Upper lobe of right lung (tissue), 1 donor: Measurements from ENCODE around the gene LRIT1. TPM values are rescaled to one million over a fixed set of nuclear protein-coding genes. Genes with fewer than 3 reads are reported as not detected.

ENCODE experiments used
- ATAC-seq: fragments of 200-7000 bp; cut with Tn5 transposase; one replicate; pipeline ENCODE4 v1.9.1; 2020; ENCODE audit warnings: mild to moderate bottlenecking, moderate library complexity
- DNase-seq: peaks from one replicate; pipeline ENCODE4 v3.0.0-alpha.2; 2020
- H3K27ac ChIP-seq: fragments of 200-600 bp; one replicate; pipeline ENCODE4 v1.8.0; 2022
- H3K27me3 ChIP-seq: fragments of 200-600 bp; one replicate; pipeline ENCODE4 v1.8.0; 2022; ENCODE audit warnings: mild to moderate bottlenecking
- H3K36me3 ChIP-seq: fragments of 200-600 bp; one replicate; pipeline ENCODE4 v1.8.0; 2022
- H3K4me1 ChIP-seq: fragments of 200-600 bp; one replicate; pipeline ENCODE4 v1.8.0; 2022
- H3K4me3 ChIP-seq: fragments of 200-600 bp; one replicate; pipeline ENCODE4 v1.8.0; 2022; ENCODE audit warnings: mild to moderate bottlenecking
- H3K9me3 ChIP-seq: fragments of 200-600 bp; one replicate; pipeline ENCODE4 v1.8.0; 2022
- intact Hi-C: fragments of 100-400 bp; cut with DNase I; formaldehyde crosslinking; loops from one replicate; pipeline ENCODE4 v1.11.0; 2022
- total RNA-seq: library from RNA; stranded (reverse); fragmentation: NEBNext Ultra II Directional; extraction: Animal tissue kit (Norgen Biotek cat#: 25700); gene quantifications from one replicate; pipeline ENCODE4 v1.2.1, GENCODE V29; 2021
- TF ChIP-seq, protein P1 (sequence below): fragments of 200-600 bp; IDR thresholded peaks from one replicate; pipeline ENCODE4 v1.8.0; 2022; ENCODE audit warnings: antibody characterized with exemption
- donor health status: DM: no; HTN: yes; CAD: no; lungs with severe emphysema.

Gene LRIT1
- total RNA-seq, 1 donor from 2014 or later: not detected

DNA sequence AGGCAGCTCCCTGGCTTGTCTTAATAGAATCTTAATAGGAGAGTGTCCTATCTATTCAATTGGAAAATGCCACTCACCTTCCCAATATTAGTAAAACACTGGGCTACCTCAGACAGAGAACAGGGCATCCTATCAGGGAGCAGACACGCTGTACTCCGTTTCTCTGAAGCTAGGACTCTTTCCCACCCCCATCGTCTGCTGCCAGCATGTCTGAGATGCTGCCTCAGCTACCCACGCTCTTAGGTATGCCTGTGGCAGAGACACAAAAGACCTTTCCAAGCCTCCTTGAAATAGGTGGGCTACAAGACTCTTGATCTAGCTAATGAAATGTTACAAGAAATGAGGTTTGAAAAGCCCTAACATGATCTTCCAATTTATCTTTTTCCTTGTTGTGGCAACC, 13.5 kb downstream of the LRIT1 start:
- Histone ChIP-seq H3K9me3 (no peaks in the 10 kb centered on the region), H3K4me3 (no peak overlapping the region), H3K27me3 (peaks cover 8% of the 10 kb centered on the region), H3K4me1 (no peaks in the 10 kb centered on the region), H3K36me3 (no peaks in the 10 kb centered on the region), H3K27ac (no peak overlapping the region)
- ATAC-seq (no peak), DNase-seq (no peak)
- TF ChIP-seq, protein P1, sequence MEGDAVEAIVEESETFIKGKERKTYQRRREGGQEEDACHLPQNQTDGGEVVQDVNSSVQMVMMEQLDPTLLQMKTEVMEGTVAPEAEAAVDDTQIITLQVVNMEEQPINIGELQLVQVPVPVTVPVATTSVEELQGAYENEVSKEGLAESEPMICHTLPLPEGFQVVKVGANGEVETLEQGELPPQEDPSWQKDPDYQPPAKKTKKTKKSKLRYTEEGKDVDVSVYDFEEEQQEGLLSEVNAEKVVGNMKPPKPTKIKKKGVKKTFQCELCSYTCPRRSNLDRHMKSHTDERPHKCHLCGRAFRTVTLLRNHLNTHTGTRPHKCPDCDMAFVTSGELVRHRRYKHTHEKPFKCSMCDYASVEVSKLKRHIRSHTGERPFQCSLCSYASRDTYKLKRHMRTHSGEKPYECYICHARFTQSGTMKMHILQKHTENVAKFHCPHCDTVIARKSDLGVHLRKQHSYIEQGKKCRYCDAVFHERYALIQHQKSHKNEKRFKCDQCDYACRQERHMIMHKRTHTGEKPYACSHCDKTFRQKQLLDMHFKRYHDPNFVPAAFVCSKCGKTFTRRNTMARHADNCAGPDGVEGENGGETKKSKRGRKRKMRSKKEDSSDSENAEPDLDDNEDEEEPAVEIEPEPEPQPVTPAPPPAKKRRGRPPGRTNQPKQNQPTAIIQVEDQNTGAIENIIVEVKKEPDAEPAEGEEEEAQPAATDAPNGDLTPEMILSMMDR: no peak
- intact Hi-C loops: no loop called here

DNA sequence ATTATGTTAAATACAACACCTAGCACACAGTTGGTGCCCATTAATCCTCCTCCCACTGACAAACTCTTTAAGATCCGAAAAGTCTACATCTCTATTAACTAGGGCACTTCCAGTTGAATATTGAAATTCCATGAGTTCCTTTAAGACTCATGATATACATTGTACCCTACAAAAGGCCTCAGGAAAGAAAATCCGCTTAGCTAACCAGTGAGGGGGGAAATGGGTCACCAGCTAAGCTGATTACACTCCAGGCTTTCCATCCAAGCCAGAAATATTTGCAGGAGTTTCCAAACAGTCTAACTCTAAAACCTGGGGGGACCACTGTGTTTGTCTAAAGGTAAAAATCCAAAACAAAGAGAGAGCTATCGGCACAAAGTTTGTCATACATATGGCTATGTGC, 14.7 kb downstream of the LRIT1 start:
- intact Hi-C loops: no loop called here
- H3K27ac ChIP-seq: no peak overlapping the region
- ATAC-seq: no peak

DNA sequence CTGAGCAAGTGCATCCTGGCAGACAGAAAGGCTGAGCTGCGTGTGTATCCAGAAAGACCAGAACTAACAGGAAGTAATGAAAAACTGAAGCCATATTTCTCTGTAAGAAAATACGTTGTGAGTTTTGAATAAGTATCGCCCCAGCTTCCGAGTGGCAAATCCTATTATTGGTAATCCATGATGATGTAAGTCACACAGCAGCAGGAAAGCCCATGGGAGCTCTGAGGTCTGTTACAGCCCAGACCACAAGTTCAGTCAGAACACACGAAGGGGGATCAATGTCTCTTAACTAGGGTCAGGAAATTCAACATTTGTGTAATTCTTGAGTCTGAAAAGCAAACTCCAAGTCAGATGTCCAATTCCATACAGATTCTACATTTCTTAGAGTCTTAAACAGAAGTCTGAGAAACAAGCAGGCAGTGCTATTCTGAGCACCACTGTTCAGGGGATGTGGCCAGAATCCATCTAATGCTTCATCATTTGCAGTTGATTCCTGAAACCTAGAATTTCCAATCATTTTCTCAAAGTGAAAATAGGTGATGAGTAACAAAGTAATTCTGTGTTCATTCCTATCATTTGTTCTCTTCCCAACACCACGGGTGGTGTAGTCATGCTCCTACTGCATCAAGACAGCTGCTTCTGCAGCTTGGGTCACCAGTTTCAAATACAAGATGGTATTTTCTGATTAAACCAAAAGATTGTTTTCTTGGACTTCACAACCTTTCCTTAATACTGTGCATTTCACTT, 15.7 kb downstream of the LRIT1 start, which contains the start of gene LRIT2:
LRIT2 (minus strand) TSS at position 118 of the 747 bp plus-strand sequence; CDS start at position 94, 24 bp downstream.
- intact Hi-C loops: no loop called here
- ATAC-seq (no peak), DNase-seq (no peak)
- H3K4me3 ChIP-seq: no peak within 1 kb of the TSS
- H3K9me3 ChIP-seq: no peaks in the 10 kb centered on the region
- TF ChIP-seq, protein P1: no peak
- no peaks in the 10 kb centered on the region for H3K36me3 ChIP-seq
- peaks cover 17% of the 10 kb centered on the region for H3K27me3 ChIP-seq
- no peaks in the 10 kb centered on the region for H3K4me1 ChIP-seq
- no peak within 1 kb of the TSS for H3K27ac ChIP-seq

More for the DNA sequence above, 14.7 kb downstream of the LRIT1 start:
- Histone ChIP-seq H3K4me3 (no peak overlapping the region), H3K4me1 (no peaks in the 10 kb centered on the region), H3K27me3 (peaks cover 11% of the 10 kb centered on the region), H3K36me3 (no peaks in the 10 kb centered on the region), H3K9me3 (no peaks in the 10 kb centered on the region)
- TF ChIP-seq, protein P1: no peak
- DNase-seq: no peak

DNA sequence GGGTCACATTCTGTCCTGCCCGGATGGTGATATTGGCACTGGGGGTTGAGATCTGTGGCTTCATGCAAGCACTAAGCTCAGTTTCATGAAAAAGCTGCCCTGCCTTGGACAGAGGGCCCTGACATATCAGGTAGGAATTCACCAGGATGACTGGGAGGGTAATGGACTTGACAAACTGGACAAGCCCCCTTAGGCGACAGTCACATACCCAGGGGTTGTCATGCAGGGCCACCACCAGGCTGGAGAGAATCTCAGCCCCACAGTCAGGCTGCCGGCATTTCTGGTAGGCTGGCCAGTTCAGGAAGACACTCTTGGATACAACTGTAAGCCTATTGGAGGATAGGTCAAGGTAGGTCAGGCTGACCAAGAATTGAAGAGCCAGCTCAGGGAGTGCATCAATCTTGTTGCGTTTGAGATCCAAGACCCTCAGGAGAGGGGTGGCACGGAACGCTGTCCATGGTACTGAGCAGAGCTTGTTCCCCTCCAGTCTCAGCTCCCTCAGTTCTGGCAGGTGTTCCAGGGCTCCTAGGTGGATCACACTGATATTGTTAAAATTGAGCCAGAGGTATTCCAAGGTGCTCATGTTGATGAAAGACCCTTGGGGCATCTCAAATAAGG, 16.8 kb downstream of the LRIT1 start:
- DNase-seq: no peak

DNA sequence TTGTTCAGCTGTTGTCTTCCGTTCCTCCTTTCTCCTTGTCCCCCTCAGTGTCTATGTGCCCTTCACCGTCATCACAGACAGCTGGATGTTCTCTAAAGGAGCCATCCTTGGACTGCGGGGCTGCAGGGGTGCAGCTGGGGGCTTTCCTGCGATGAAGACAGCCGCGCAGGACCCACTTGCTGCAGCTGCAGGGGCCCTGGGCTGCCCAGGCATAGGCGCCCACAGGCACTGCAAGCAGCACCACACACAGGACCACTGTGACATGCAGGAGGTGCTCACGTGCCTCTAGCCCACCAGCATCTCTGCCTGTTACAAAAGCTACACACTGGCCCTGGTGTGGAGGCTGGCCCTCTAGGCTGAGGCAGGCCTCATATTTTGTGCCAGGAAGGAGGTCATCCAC, 19.4 kb downstream of the LRIT1 start:
- ATAC-seq (no peak), DNase-seq (no peak)
- Histone ChIP-seq H3K9me3 (no peaks in the 10 kb centered on the region), H3K36me3 (no peaks in the 10 kb centered on the region), H3K27ac (no peak overlapping the region), H3K4me1 (no peaks in the 10 kb centered on the region), H3K4me3 (no peak overlapping the region), H3K27me3 (peaks cover 17% of the 10 kb centered on the region)
- TF ChIP-seq, protein P1: no peak
- intact Hi-C loops: no loop called here

More for the DNA sequence above, 16.8 kb downstream of the LRIT1 start:
- Histone ChIP-seq H3K27me3 (peaks cover 17% of the 10 kb centered on the region), H3K4me1 (no peaks in the 10 kb centered on the region), H3K36me3 (no peaks in the 10 kb centered on the region), H3K9me3 (no peaks in the 10 kb centered on the region), H3K4me3 (no peak overlapping the region), H3K27ac (no peak overlapping the region)
- ATAC-seq: no peak
- intact Hi-C loops: no loop called here
- TF ChIP-seq, protein P1: no peak
